VCaP (cell line): ENCODE data around the gene SIN3A.
"Not testable (repeated sequence)": the region's sequence is repeated elsewhere in the genome, so short reads cannot be mapped to it uniquely, and the experiment has no call there.

Experiments used
- H3K27ac ChIP-seq: fragments of 450-650 bp; 2 replicates; pipeline ENCODE4 v1.5.1; 2017
- CTCF ChIP-seq: fragments of 450-650 bp; conservative IDR thresholded peaks from 2 replicates; pipeline ENCODE4 v1.5.1; 2017; ENCODE audit warnings: mild to moderate bottlenecking, moderate library complexity

Gene SIN3A

GRCh38 chr15:75452865-75453702 is 1.6 kb upstream of the SIN3A start:
- no peak; the same call in 1 of the 2 replicates for TF ChIP-seq CTCF
- H3K27ac ChIP-seq: peak overlapping the region; percentile 99

DNA sequence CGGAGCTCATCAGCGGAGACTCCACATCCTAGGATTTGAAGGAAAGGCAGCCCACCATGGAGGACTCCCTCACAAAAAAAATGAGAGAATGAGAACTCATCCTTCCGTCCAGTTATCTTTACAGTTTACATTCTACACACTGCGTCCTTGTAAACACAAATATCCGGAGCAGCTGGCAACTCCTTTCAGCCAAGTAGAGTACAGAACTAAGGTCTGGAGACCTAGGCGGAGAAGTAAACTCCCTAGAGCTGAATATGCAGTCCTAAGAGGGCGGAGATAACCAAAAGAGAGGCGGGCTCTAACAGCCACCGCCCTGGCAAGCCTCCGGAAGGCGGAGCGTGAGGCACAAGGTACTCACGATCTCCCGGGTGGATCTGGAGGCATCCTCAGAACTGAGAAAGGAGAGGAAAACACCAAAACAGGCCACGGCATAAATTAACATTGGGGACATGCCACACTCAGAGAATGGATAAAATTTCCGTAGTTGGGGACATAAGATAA is 924 bp upstream of the SIN3A start:
- TF ChIP-seq CTCF: no peak
- H3K27ac ChIP-seq: peak overlapping the region; percentile 99

DNA sequence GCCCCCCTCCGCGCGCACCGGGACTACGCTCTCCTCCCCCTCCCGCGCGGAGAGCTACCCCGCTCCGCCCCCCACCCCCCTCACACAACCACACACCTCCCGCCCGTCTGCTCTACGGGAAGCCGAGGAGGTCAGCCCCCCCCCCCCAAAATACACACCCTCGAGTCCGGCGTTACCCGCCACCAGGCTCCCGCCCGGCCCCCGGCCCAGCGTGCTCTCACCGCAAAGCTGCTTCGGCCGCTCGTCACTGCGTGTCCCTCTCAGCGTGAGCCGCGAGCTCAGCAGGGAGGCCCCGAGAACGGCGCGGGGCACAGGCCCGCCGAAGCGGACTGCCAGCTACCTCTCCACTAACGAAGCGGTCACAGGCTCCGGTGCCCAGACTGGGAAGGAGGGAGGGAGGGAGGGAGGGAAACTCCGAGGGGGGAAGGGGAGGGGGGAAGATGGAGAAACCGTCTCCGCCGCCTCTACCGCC is 252 bp downstream of the SIN3A start:
- H3K27ac ChIP-seq: peak overlapping the region; percentile 99
- TF ChIP-seq CTCF: no peak

DNA sequence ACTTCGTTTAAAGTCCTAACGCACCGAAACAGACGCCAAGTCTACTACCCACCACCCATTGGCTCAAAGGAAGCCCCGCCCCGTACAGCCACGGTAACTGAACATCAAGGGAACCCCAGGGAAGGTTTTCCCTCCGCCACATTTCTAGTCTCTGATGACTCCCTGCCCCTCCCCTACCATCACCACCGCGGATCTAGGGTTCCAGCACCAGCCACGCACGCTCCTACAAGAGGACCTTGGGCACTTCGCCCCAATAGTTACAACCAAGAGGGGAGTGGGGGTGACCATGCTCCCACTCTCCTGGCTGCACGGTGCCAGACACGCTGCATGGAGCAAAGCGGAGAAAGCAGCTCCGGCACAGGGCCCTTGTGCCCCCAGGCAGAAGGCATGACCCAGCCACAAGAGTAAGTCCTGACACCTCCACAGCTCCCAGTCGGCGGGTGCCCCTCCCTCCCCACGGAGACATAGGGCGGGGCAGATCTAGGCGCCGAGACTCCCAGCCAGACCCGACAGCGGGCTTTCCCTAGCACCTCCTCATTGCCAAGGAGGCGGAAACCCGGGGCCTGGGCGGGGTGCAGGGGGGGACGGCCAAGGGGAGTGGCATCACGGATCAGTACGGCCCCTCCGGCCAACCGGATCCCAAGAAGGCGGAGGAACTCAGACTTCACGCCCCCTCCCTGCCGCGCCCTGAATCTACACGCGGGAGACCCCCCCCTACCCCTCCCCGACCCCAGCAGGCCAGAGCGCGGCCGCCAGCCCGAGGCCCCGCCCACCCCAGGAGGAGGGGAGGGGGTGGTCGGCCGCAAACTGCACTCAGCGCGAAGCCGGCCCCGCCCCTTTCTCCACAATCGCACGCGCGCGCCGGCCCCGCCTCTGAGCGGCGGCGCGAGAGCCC is 936 bp downstream of the SIN3A start:
- no peak for TF ChIP-seq CTCF
- peak overlapping the region; percentile 99 for H3K27ac ChIP-seq

DNA sequence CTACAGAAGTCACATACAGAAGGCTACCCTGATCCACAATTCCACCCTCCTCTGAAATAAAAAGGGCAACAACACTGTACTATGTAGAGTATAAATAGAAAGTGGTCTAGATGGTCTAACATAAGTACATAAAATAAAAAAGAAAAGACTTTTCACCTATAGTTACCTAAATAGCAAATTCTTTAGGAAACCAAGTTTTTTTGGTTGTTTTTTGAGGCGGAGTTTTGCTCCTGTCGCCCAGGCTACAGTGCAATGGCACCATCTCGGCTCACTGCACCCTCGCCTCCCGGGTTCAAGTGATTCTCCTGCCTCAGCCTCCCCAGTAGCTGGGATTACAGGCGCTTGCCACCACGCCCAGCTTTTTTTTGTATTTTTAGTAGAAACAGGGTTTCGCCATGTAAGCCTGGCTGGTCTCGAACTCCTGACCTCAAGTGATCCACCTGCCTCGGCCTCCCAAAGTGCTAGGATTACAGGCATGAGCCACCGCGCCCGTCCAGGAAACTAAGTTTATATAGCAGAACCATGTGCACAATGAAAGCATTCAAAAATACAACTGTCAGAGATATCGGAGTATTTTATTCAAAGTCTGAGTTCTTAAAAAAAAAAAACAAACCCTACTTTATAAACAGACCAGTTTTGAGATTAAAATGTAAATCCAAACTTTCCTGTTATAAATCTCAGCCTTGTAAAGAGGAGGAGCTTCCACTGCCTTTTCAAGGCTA is 1.7 kb downstream of the SIN3A start:
- no peak for TF ChIP-seq CTCF
- peak overlapping the region; percentile 99 for H3K27ac ChIP-seq

GRCh38 chr15:75448171-75448570 is 3.3 kb downstream of the SIN3A start:
- H3K27ac ChIP-seq: peak overlapping the region; percentile 99

DNA sequence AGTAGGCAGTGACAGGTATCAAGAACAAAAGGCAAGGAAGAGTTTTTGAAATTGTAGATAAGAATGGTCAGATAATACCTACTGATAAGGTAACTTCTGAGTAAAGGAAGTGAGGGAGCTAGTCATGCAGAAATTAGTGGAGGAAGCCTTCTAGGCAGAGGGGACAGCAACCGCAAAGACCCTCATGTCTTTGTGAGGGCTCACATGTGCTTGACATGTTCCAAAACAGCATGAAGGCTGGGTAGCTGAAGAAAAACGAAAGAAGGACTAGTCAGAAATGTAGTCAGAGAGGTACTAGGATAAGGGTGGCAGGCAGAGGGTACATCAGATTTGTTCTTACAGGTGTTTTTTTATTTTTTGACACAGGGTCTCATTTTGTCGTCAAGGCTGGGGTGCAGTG is 5.3 kb downstream of the SIN3A start:
- no peak overlapping the region for H3K27ac ChIP-seq
- no peak for TF ChIP-seq CTCF

- H3K27ac ChIP-seq: not testable (repeated sequence)
Observed at GRCh38 chr15:75445324-75445723, 6.2 kb downstream of the SIN3A start.

DNA sequence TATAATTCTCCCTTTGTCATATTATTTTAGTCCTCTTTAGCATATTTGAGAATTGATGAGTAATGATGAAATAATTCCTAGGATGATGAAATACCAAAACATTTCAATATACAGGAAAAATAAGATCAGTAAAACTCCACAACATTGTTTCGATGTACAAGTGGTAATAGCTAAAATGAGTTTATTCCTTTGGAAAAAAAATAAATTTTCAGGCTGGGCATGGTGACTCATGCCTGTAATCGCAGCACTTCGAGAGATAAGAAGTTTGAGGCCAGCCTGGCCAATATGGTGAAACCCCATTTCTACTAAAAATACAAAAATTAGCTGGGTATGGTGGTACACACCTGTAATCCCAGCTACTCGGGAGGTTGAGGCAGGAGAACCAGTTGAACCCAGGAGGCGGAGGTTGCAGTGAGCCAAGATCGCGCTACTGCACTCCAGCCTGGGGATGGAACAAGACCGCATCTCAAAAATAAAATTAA is 7.5 kb downstream of the SIN3A start:
- not testable (repeated sequence) for H3K27ac ChIP-seq
